Activated T-cell treated with anti-CD3 and anti-CD28 coated beads, Interleukin-2, amount 50 U/mL, for 4 hours (primary cell): ENCODE results near the gene AGMAT. TPM values are rescaled to one million over a fixed set of nuclear protein-coding genes. Genes with fewer than 3 reads are reported as not detected.

Experiments used
- ATAC-seq, 2 donors: fragments of 200-7000 bp; cut with Tn5 transposase; one replicate each; pipeline ENCODE4 v1.10.0; 2021
- DNase-seq: peaks from one replicate; pipeline ENCODE4 v3.0.0-alpha.2; 2020
- H3K27me3 Mint-ChIP-seq: one replicate; pipeline ENCODE4 v1.8.0; 2021; ENCODE audit warnings: low read depth, mixed read lengths
- H3K36me3 Mint-ChIP-seq: one replicate; pipeline ENCODE4 v1.8.0; 2022; ENCODE audit warnings: mixed read lengths; ENCODE audit not compliant: insufficient read depth
- H3K4me1 Mint-ChIP-seq: one replicate; pipeline ENCODE4 v1.8.0; 2021; ENCODE audit warnings: low read depth, mixed read lengths
- H3K4me3 Mint-ChIP-seq: one replicate; pipeline ENCODE4 v1.8.0; 2021; ENCODE audit warnings: mild to moderate bottlenecking, moderate library complexity, mixed read lengths
- H3K9me3 Mint-ChIP-seq: one replicate; pipeline ENCODE4 v1.8.0; 2021; ENCODE audit warnings: mixed read lengths
- total RNA-seq, 3 donors: library from RNA; stranded (reverse); gene quantifications; one replicate each; pipeline ENCODE4 v1.2.1, GENCODE V29; 2021

The AGMAT gene, protein sequence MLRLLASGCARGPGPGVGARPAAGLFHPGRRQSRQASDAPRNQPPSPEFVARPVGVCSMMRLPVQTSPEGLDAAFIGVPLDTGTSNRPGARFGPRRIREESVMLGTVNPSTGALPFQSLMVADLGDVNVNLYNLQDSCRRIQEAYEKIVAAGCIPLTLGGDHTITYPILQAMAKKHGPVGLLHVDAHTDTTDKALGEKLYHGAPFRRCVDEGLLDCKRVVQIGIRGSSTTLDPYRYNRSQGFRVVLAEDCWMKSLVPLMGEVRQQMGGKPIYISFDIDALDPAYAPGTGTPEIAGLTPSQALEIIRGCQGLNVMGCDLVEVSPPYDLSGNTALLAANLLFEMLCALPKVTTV
- total RNA-seq, result 10 to 100 TPM; 21.2 to 23.1 (median 22.8) TPM

DNA sequence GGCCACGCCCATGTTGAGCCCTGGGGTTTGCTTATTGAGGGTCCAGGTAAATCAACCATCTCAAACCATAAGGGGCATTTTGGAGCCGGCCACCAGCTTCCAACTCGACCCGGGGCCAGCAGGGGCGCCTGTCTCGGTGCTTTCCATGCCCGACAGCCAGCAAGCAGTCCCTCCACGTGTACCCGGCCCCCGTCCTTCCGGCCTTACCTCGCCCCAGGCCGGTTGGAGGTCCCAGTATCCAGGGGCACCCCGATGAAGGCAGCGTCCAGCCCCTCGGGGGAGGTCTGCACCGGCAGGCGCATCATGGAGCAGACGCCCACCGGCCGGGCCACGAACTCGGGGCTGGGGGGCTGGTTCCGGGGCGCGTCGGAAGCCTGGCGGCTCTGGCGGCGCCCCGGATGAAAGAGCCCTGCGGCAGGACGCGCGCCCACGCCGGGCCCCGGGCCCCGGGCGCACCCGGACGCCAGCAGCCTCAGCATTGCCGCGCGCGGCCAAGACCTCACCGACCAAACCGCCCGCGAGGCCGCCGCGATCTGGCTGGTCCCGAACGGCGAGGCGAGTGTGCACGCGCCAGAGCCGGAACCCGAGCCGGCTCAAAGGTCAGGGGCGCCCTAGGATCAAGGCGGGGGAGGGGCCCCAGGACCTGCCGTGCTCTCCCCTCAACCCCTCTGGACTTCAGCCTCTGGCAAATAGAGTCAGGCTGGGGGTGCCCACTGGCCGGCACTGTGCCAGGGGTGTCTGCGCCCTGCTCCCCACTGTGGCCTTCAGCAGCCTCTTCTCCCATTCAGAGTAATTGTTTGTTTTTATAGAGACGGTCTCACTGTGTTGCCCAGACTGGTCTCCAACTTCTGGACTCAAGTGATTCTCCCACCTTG is at the start of gene AGMAT:
TSS of gene AGMAT (minus strand) at position 563 of the 875 bp plus-strand sequence. CDS start at position 479, 84 bp downstream.
- Mint-ChIP-seq H3K4me3 (peak within 1 kb of the TSS; percentile 84), H3K9me3 (no peaks in the 10 kb centered on the region), H3K36me3 (peaks cover 16% of the 10 kb centered on the region), H3K27me3 (no peaks in the 10 kb centered on the region), H3K4me1 (peaks cover 27% of the 10 kb centered on the region)
- ATAC-seq (peak; percentile 80 to 86), DNase-seq (peak; percentile 58)

DNA sequence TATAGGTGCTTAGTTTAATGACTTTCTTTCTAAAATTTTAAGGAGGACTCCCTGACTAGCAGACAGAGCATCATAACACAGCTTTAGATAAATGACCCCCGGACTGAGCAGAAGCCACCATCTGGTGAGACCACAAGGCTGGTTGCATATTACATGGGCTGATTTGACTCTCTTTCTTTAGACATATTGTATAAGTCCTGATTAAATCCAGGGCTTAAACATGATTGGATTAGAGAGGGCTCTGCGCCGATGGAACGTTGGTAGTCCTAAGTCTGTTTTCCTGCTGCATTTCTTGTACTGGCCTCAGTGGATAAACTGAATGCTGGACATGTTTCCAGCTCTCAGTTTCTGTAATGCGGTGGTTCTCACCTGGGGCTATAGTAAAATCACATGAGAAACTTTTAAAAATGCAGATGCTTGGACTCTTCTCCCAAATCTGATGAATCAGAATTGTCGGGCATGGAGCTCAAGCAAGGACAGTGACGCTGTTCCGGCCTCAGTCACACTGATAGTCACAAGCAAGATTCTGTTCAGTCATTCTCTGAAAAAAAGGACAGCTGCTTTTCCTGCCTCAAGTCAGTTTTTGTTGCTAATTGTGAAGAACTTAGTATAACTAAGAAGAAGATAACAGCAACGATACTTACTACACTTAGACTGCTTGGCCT is 49.0 kb upstream of the AGMAT start:
- no peak overlapping the region for H3K4me3 Mint-ChIP-seq
- DNase-seq, result no peak
- no peaks in the 10 kb centered on the region for H3K4me1 Mint-ChIP-seq
- ATAC-seq, result no peak
- no peaks in the 10 kb centered on the region for H3K9me3 Mint-ChIP-seq
- H3K27me3 Mint-ChIP-seq, result no peaks in the 10 kb centered on the region
- peaks cover 49% of the 10 kb centered on the region for H3K36me3 Mint-ChIP-seq

DNA sequence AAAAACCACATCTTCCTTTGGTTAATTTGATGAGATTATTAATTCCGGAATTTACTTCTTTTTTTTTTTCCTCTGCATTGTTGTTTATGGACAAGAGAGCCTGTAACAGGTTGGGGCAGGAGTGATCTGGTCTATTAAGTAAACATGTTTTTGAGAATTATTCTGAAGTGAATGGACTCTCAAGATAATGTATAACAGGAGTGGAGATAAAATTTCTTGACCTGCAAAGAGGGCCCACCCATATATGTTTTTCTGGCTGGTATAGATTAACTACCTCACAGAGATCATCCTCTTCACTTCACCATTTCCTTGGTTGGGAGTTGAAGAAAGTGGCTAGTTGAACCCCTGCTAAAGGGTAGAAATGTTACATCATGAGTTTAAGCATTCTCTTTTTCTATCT is 43.2 kb upstream of the AGMAT start:
- Mint-ChIP-seq H3K4me1 (peaks cover 34% of the 10 kb centered on the region), H3K4me3 (no peak overlapping the region), H3K36me3 (peaks cover 32% of the 10 kb centered on the region), H3K27me3 (no peaks in the 10 kb centered on the region), H3K9me3 (no peaks in the 10 kb centered on the region)
- DNase-seq (no peak), ATAC-seq (no peak)

DNA sequence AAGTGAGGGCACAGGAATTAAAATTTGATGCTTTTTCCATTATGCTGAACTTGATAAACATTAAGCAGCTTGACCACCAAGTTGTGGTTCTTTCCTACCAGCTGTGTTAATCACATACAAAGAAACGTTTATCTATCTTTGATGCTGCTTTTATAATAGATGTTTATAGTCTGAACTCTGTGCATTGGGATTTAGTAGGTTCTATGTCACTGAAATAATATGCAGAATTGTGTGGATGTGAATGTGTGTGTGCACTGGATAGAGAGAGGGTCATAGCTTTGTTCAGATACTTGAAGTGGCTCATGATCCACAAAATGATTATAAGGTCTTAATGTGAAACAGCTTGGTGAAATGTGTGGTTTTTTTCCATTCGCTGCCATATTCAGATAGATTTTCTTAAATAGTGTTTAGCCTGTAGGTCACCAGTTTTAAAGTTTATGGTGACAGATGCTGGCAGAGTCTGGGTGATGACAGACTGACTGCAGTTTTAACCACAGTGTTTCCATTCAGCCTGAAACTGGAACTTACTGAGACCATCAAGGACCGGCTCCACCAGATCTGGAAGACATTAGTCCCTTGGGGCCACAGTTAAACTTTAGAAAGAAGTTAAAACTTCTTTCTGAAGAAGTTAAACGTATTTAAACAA is 42.6 kb upstream of the AGMAT start:
- H3K36me3 Mint-ChIP-seq, result peaks cover 35% of the 10 kb centered on the region
- DNase-seq, result no peak

DNA sequence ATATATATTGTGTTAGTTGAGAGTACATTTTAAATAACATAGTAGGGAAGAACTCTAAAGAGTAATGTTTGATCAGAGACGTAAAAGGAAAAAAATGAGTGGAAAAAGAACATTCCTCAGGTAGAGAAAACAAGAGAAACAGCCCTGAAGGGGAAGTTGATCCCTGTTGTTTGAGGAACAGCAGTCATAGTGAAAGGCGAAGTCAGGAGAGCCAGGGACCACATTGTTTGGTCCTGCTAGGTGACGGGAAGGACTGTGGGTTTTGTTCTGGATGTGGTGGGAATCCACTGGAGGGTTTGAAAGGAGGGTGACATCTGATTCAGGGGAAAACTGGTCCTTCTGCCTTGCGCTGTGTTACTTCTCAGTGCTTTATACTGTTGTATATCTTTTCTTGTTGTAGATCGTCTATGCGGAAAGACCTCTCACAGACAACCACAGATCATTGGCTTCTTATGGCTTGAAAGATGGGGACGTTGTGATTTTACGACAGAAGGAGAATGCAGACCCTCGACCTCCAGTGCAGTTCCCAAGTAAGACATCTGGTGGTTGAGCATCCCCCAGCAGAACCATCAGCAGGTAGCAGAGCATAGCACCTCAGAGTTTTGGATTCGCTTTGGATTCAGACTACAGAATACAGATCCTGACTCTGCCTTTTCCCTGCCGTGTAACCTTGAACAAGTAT is 41.6 kb upstream of the AGMAT start:
- ATAC-seq, result no peak
- no peak for DNase-seq
- Mint-ChIP-seq H3K27me3 (no peaks in the 10 kb centered on the region), H3K4me1 (peaks cover 48% of the 10 kb centered on the region), H3K36me3 (peaks cover 32% of the 10 kb centered on the region), H3K9me3 (no peaks in the 10 kb centered on the region), H3K4me3 (no peak overlapping the region)

More for the DNA sequence above, 42.6 kb upstream of the AGMAT start:
- Mint-ChIP-seq H3K4me1 (peaks cover 39% of the 10 kb centered on the region), H3K4me3 (no peak overlapping the region), H3K27me3 (no peaks in the 10 kb centered on the region), H3K9me3 (no peaks in the 10 kb centered on the region)
- ATAC-seq, result no peak

DNA sequence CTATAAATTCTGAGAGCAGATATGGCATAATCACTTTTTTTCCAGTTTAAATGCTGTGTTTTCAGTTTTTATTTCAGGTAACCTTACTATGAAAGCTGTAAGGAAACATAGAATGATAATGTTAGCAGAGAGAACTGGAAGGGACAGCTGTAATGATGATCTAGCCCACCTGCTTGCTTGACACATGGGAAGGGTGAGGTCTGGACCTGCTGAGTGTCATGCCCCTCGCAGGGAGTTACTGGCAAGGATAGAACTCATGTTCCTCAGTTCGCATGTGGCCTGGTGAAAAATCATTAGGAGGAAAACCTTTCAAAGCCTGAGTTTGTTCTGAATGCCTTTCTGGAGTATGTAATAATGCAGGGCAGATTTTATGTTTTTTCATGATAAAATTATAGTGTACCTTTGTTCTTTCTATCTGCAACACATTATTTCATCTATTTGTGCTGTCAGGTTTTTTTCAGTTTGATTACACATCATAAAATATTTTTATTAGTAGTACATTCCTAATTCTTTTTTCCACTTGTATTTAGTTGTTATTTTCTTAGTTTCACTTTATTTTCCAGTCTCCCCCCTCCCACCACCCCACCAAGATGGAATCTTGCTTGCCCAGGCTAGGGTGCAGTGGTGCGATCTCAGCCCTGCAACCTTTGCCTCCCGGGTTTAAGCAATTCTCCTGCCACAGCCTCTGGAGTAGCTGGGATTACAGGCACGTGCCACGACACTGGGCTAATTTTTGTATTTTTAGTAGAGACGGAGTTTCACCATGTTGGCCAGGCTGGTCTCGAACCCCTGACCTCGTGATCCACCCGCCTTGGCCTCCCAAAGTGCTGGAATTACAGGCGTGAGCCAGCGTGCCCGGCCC is 40.4 kb upstream of the AGMAT start:
- H3K36me3 Mint-ChIP-seq, result peaks cover 26% of the 10 kb centered on the region
- no peak overlapping the region for H3K4me3 Mint-ChIP-seq
- DNase-seq (no peak), ATAC-seq (no peak)
- H3K9me3 Mint-ChIP-seq, result no peaks in the 10 kb centered on the region
- no peaks in the 10 kb centered on the region for H3K27me3 Mint-ChIP-seq
- H3K4me1 Mint-ChIP-seq, result peaks cover 58% of the 10 kb centered on the region

DNA sequence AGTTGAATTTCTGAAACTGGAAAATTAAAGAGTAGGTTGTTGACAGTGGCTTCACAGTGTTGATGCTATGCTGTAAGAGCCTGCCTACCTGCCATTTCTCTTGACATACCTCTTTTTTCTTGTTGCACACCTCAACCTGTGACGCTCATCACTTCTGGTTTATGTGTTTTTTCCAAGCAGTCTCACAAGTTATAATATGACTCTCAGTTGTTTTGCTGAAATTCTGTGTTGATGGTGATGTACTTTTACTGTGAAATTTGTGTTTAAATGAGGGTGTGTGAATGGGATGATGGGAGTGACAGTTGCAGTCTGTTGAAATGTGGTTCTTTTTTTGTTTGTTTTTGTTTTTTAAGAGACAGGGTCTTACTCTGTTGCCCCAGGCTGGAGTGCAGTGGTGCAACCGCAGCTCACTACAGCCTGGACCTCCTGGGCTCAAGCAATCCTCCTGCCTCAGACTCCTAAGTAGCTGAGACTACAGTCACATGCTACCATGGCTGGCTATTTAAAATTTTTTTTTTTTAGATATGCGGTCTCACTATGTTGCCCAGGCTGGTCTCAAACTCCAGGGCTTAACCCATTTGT is 39.4 kb upstream of the AGMAT start:
- H3K9me3 Mint-ChIP-seq, result no peaks in the 10 kb centered on the region
- peaks cover 21% of the 10 kb centered on the region for H3K36me3 Mint-ChIP-seq
- ATAC-seq, result no peak
- no peak for DNase-seq
- peaks cover 66% of the 10 kb centered on the region for H3K4me1 Mint-ChIP-seq
- no peaks in the 10 kb centered on the region for H3K27me3 Mint-ChIP-seq
- no peak overlapping the region for H3K4me3 Mint-ChIP-seq

DNA sequence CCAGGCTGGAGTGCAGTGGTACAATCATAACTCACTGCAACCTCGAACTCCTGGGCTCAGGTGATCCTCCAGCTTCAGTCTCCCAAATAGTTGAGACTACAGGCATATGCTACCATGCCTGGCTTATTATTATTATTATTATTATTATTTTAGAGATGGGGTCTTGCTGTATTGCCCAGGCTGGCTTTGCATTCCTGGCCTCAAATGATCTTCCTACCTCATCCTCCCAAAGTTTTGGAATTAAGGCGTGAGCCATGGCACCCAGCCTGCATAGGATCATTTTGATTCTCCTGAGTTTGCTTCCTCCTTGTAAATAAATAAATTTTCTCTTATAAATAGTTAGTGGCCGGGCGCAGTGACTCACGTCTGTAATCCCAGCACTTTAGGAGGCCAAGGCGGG is 38.6 kb upstream of the AGMAT start:
- DNase-seq, result no peak
- Mint-ChIP-seq H3K4me3 (no peak overlapping the region), H3K27me3 (no peaks in the 10 kb centered on the region), H3K36me3 (peaks cover 20% of the 10 kb centered on the region), H3K4me1 (peaks cover 72% of the 10 kb centered on the region), H3K9me3 (no peaks in the 10 kb centered on the region)
- no peak for ATAC-seq

DNA sequence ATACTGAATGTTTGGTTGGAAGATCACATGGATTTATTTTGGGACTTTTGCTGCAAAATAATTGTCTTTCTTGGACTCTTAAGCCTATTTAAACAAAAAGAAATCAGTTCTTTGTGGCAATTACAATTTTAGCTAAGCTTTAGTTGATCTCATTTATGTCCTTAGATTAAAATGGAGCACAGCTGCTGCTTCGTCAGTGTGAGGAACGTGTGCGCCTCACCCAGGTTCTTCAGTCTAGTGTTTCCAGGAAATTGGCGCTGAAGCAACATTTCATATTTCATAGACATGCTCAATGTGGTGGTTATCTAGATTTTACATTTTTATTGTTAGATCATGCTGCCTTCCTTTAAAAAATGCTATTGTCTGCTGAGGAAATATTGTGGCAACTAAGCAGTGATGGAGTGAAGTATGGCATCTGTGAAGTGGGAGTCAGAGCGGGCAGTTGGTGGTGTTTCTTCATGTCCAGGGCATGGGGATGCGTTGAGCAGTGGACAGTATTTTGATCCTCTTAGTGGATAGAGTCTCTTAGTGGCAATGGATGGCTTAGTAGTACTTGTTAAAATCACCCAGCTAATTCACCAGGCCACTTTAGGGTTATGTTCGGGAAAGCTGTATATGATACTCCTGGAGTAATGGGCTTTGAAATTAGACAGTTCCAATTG is 38.0 kb upstream of the AGMAT start:
- no peak overlapping the region for H3K4me3 Mint-ChIP-seq

DNA sequence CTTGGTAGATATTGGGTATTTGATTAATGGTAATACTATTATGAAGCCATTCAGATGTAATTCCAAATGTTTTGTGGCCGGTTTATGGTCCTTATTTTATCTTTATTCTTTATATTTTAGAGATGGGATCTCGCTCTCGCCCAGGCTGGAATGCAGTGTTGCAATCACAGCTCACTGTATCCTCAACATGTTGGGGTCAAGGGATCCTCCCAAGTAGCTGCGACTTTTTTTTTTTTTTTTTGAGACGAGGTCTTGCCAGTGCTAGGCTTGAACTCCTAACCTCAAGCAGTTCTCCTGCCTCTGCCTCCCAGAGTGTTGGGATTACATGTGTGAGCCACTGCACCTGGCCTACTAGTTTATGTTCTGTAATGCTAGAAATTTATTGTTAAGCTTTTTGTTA is 37.1 kb upstream of the AGMAT start:
- Mint-ChIP-seq H3K9me3 (no peaks in the 10 kb centered on the region), H3K36me3 (peaks cover 20% of the 10 kb centered on the region), H3K4me3 (no peak overlapping the region), H3K27me3 (no peaks in the 10 kb centered on the region), H3K4me1 (peaks cover 65% of the 10 kb centered on the region)
- ATAC-seq, result no peak
- DNase-seq, result no peak

More for the DNA sequence above, 38.0 kb upstream of the AGMAT start:
- no peak for DNase-seq
- peaks cover 71% of the 10 kb centered on the region for H3K4me1 Mint-ChIP-seq
- H3K27me3 Mint-ChIP-seq, result no peaks in the 10 kb centered on the region
- H3K9me3 Mint-ChIP-seq, result no peaks in the 10 kb centered on the region
- no peak for ATAC-seq
- peaks cover 20% of the 10 kb centered on the region for H3K36me3 Mint-ChIP-seq

DNA sequence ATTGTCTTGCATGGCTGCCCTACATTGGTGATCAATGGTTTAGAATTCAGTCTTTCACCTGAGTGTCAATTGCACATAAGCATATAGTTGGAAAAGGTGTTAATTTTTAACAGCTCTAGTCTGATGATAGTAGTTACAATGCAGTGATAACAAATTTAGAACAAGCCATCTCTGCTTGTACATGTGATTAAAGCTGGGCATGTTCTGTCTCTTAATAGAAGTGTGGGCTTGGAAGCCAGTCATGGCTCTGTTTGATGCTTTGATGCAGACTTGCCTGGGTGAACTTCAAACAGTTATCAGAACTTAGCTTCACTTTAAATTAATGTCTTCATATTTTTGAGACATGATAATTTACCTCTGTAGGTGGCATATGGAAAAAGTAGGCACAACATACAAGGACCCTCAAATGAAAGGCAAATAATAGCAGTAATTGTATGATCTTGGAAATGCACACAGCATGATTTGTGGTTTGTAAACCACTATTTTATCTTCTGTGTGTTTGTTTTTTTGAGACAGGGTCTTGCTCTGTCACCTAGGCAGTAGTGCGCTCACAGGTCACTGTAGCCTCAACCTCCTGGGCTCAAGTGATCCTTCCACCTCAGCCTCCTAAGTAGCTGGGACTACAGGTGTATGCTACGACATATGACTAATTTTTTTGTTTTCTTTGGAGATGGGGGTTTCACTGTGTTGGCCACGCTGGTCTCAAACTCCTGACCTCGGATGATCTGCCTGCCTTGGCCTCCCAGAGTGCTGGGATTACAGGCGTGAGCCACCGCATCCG is 36.2 kb upstream of the AGMAT start:
- no peak for ATAC-seq
- Mint-ChIP-seq H3K27me3 (no peaks in the 10 kb centered on the region), H3K9me3 (no peaks in the 10 kb centered on the region), H3K36me3 (peaks cover 14% of the 10 kb centered on the region), H3K4me1 (peaks cover 67% of the 10 kb centered on the region), H3K4me3 (peak overlapping the region; percentile 47)
- no peak for DNase-seq

DNA sequence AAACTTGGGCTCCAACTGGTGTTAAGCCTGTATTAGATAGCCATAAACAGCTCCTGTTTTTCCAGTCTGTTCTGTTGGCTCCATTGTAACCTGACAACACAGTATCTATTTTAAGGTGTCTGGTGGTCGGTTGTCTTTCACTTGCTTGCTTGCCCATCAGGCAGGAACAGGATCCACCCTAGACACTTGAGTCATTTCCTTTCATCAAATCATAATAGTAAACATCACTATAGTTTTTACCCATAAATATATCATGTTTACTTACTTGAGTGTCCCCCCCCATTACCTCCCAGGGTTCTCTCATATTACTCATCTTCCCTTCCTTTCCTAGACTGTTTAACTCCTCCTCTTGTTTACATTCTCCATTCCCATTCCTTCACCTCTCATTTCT is 35.3 kb upstream of the AGMAT start:
- peak overlapping the region; percentile 67 for H3K4me3 Mint-ChIP-seq
- ATAC-seq, result no peak
- no peaks in the 10 kb centered on the region for H3K27me3 Mint-ChIP-seq

More for the DNA sequence above, 35.3 kb upstream of the AGMAT start:
- H3K4me1 Mint-ChIP-seq, result peaks cover 60% of the 10 kb centered on the region
- no peak for DNase-seq
- no peaks in the 10 kb centered on the region for H3K9me3 Mint-ChIP-seq
- peaks cover 13% of the 10 kb centered on the region for H3K36me3 Mint-ChIP-seq
